OCI-LY3 (cell line): ENCODE results near the gene CAMTA1.

Experiments used
- H2AFZ ChIP-seq: fragments of 200-600, 300-600 bp; shearing (Covaris generic); 2 replicates; pipeline ENCODE4 v1.6.0; 2014; ENCODE audit warnings: antibody characterized with exemption, low read depth, low read length
- H3K27ac ChIP-seq: fragments of 200-600, 300-600 bp; sonication (generic); 2 replicates; pipeline ENCODE4 v1.5.1; 2014; ENCODE audit warnings: mild to moderate bottlenecking, low read length, moderate library complexity, mixed read lengths
- H3K27me3 ChIP-seq: fragments of 200-600, 300-600 bp; sonication (generic); 2 replicates; pipeline ENCODE4 v1.6.1; 2014; ENCODE audit warnings: low read depth, low read length, mixed read lengths
- H3K36me3 ChIP-seq: fragments of 200-600, 300-600 bp; sonication (generic); replicated peaks from 2 replicates; pipeline ENCODE3; 2014; ENCODE audit warnings: low read depth, low read length, mixed read lengths
- H3K4me1 ChIP-seq: fragments of 300-600, 200-600 bp; sonication (generic); 2 replicates; pipeline ENCODE4 v1.6.1; 2014; ENCODE audit warnings: low read length, mixed read lengths
- H3K4me2 ChIP-seq: fragments of 200-600, 300-600 bp; sonication (generic); 2 replicates; pipeline ENCODE4 v1.6.1; 2014; ENCODE audit warnings: low read length, mixed read lengths
- H3K4me3 ChIP-seq: fragments of 300-600, 200-600 bp; sonication (generic); 2 replicates; pipeline ENCODE4 v1.5.1; 2014; ENCODE audit warnings: antibody characterized with exemption, mild to moderate bottlenecking, low read length, moderate library complexity
- H3K79me2 ChIP-seq: fragments of 300-600, 200-600 bp; shearing (Covaris generic); 2 replicates; pipeline ENCODE4 v1.6.1; 2014; ENCODE audit warnings: mild to moderate bottlenecking, low read length, mixed read lengths
- H3K9ac ChIP-seq: fragments of 300-600, 200-600 bp; shearing (Covaris generic); 2 replicates; pipeline ENCODE4 v1.6.0; 2014; ENCODE audit warnings: mild to moderate bottlenecking, low read length, moderate library complexity
- H3K9me3 ChIP-seq: fragments of 200-600, 300-600 bp; shearing (Covaris generic); 2 replicates; pipeline ENCODE4 v1.6.1; 2014; ENCODE audit warnings: low read length, mixed read lengths; ENCODE audit not compliant: insufficient read depth
- H4K20me1 ChIP-seq: fragments of 200-600, 300-600 bp; sonication (generic); 2 replicates; pipeline ENCODE4 v1.6.1; 2016; ENCODE audit warnings: low read length, mixed read lengths; ENCODE audit not compliant: insufficient read depth
- EZH2phosphoT487 ChIP-seq: fragments of 200-600 bp; shearing (Covaris generic); IDR thresholded peaks from 2 replicates; pipeline ENCODE4 v1.6.1; 2018; ENCODE audit warnings: antibody characterized with exemption, mixed run types, low read depth
- TF ChIP-seq, protein P1 (sequence below): fragments of 200-600, 300-600 bp; sonication (generic); IDR thresholded peaks from 2 replicates; pipeline ENCODE4 v1.5.1; 2014; ENCODE audit warnings: antibody characterized with exemption, low read length, low read depth

Gene CAMTA1

DNA sequence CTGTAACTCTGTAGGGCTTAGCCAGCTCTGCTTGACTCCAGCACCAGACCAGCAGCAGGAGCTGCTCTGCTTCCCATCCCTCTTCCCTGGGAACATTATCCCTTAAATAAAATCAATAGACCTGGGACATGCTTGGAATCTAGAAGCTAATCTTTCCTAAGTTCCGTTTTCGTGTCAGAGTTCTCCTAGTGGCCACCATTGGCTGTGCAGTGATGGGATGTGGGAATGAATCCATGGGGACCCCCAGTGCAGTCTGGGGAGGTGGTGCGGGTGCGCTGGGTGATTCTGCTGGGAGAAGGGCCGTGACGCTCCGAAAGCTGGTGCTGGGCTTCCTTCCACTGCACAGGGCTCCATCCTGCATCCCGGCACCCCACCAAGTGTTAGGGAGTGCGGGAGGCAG lies 202.7 kb downstream of the CAMTA1 start:
- Histone ChIP-seq H3K9ac (no peak overlapping the region), H3K36me3 (no peaks in the 10 kb centered on the region), H3K79me2 (no peaks in the 10 kb centered on the region), H4K20me1 (no peaks in the 10 kb centered on the region), H3K27ac (no peak overlapping the region), H3K4me3 (no peak overlapping the region), H3K9me3 (no peaks in the 10 kb centered on the region), H3K27me3 (peaks cover 4% of the 10 kb centered on the region), H3K4me2 (no peak overlapping the region), H2AFZ (no peak overlapping the region), H3K4me1 (peaks cover 7% of the 10 kb centered on the region)
- no peak for TF ChIP-seq EZH2phosphoT487
- TF ChIP-seq, protein P1, sequence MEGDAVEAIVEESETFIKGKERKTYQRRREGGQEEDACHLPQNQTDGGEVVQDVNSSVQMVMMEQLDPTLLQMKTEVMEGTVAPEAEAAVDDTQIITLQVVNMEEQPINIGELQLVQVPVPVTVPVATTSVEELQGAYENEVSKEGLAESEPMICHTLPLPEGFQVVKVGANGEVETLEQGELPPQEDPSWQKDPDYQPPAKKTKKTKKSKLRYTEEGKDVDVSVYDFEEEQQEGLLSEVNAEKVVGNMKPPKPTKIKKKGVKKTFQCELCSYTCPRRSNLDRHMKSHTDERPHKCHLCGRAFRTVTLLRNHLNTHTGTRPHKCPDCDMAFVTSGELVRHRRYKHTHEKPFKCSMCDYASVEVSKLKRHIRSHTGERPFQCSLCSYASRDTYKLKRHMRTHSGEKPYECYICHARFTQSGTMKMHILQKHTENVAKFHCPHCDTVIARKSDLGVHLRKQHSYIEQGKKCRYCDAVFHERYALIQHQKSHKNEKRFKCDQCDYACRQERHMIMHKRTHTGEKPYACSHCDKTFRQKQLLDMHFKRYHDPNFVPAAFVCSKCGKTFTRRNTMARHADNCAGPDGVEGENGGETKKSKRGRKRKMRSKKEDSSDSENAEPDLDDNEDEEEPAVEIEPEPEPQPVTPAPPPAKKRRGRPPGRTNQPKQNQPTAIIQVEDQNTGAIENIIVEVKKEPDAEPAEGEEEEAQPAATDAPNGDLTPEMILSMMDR, result no peak

DNA sequence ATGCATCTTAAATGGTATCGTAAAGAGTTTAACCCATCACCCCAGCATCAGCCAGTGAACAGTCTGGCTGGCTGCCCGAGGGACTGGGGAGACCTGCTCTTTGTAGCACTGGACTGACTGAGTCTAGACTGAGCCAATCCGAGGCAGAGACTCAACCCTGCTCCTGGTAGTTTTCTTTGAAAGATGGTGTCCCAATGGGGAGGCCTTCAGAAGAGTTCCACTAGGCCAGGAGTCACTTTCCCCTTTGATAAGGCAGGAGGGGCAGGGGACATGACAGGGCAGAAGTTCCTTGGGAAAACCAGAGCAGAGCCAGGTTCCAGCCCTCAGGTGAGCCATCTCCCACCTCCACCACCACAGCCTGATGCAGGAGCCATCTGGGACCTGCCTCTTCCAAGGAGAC lies 203.5 kb downstream of the CAMTA1 start:
- peaks cover 4% of the 10 kb centered on the region for H3K27me3 ChIP-seq
- no peaks in the 10 kb centered on the region for H3K36me3 ChIP-seq
- no peak overlapping the region for H3K27ac ChIP-seq
- H3K79me2 ChIP-seq, result no peaks in the 10 kb centered on the region
- no peak overlapping the region for H2AFZ ChIP-seq
- no peaks in the 10 kb centered on the region for H3K9me3 ChIP-seq
- no peak overlapping the region for H3K4me2 ChIP-seq
- no peak overlapping the region for H3K4me3 ChIP-seq
- no peaks in the 10 kb centered on the region for H4K20me1 ChIP-seq
- H3K4me1 ChIP-seq, result peaks cover 7% of the 10 kb centered on the region
- TF ChIP-seq, protein P1, result no peak
- TF ChIP-seq EZH2phosphoT487, result no peak
- H3K9ac ChIP-seq, result no peak overlapping the region

DNA sequence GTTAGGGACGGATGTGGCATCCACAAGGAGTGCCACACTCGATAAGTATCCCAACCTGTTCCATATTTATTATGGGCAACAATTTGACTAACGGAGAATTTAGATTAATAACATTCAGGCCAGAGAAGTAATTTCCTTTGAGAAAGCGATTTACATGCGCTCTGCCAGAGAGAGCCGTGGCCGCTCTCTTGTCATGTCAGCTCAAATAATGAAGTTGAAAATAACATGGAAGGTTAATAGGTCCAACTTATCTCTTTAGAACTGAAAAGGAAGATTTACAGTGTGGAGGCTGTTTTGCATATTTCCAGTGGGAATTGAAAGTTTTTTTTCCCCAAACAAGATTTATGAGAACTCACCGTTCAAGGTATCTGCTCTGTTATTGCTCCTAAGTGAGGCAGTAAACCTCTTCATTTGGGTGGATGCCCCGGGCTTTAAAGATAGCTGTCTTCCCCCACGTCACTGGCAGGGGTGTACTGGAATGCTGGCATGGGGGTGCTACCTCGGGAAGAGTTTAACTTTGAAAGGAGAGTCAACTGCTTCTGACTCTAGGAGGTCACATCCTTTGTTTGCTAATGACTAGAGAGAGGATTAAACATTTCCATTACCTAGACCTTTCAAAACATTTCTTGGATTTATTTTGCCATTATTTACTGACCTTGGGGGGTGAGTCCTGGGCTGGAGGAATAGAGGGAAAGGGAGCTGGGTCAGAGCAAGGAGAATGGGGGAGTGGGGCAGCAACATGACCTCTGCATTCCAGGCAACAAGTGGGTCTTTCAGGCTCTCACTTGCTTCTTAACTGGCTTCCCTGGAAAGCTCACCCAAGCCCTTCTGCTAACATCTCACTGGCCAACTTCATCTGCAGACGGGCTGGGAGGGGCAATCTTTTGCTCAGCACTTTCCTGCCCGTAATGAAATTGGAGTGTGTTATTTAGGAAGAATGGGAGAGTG lies 204.2 kb downstream of the CAMTA1 start:
- no peak overlapping the region for H3K4me2 ChIP-seq
- no peak for TF ChIP-seq EZH2phosphoT487
- TF ChIP-seq, protein P1, result no peak

DNA sequence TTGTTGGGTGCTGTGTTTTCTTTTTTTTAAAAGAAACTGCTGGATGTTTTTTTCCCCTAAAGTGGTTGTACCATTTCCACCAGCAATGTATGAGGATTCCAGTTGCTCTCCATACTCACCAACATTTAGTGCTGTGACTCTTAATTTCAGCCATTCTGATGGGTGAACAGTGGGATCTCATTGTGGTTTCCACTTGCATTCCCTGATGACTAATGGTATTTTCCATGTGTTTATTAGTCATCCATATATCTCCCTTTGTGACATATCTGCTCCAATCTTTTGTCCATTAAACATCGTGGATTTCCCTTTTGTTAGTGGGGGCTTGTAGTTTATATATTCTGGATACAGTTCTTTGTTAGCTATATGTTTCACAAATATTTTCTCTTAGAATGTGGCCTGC lies 206.0 kb downstream of the CAMTA1 start:
- TF ChIP-seq, protein P1, result no peak
- TF ChIP-seq EZH2phosphoT487, result no peak
- Histone ChIP-seq H3K9me3 (no peaks in the 10 kb centered on the region), H3K4me2 (no peak overlapping the region)

More for the DNA sequence above, 204.2 kb downstream of the CAMTA1 start:
- Histone ChIP-seq H2AFZ (no peak overlapping the region), H3K4me1 (peaks cover 7% of the 10 kb centered on the region), H3K9me3 (no peaks in the 10 kb centered on the region), H4K20me1 (no peaks in the 10 kb centered on the region), H3K4me3 (no peak overlapping the region), H3K27ac (no peak overlapping the region), H3K36me3 (no peaks in the 10 kb centered on the region), H3K27me3 (peaks cover 4% of the 10 kb centered on the region), H3K9ac (no peak overlapping the region), H3K79me2 (no peaks in the 10 kb centered on the region)

More for the DNA sequence above, 206.0 kb downstream of the CAMTA1 start:
- Histone ChIP-seq H4K20me1 (no peaks in the 10 kb centered on the region), H3K36me3 (no peaks in the 10 kb centered on the region), H3K9ac (no peak overlapping the region), H3K4me1 (peaks cover 5% of the 10 kb centered on the region), H3K79me2 (no peaks in the 10 kb centered on the region), H3K27me3 (peaks cover 4% of the 10 kb centered on the region), H2AFZ (no peak overlapping the region), H3K4me3 (no peak overlapping the region), H3K27ac (no peak overlapping the region)
